BE2C (cell line): Measurements from ENCODE around the gene KCNIP4.

ENCODE experiments used
- DNase-seq: peaks from one replicate; pipeline ENCODE4 v3.0.0-alpha.2; 2020
- H3K27me3 ChIP-seq: fragments of 250-450 bp; sonication (Bioruptor Pico); 2 replicates; pipeline ENCODE4 v1.5.1; 2020; ENCODE audit warnings: mild to moderate bottlenecking
- H3K36me3 ChIP-seq: fragments of 250-450 bp; sonication (Bioruptor Pico); 2 replicates; pipeline ENCODE4 v1.5.1; 2020; ENCODE audit warnings: mild to moderate bottlenecking
- H3K4me1 ChIP-seq: fragments of 250-450 bp; sonication (Bioruptor Pico); 2 replicates; pipeline ENCODE4 v1.5.1; 2020
- H3K4me3 ChIP-seq: 2 replicates; pipeline ENCODE4 v1.5.1; 2011; ENCODE audit warnings: low read depth, low read length
- H3K9me3 ChIP-seq: fragments of 250-450 bp; sonication (Bioruptor Pico); 2 replicates; pipeline ENCODE4 v1.5.1; 2020
- CTCF ChIP-seq: IDR thresholded peaks from 2 replicates; pipeline ENCODE4 v1.5.1; 2012; ENCODE audit warnings: mild to moderate bottlenecking, low read depth, low read length

The KCNIP4 gene

GRCh38 chr4:20681271-20681670 is 1267.3 kb downstream of the KCNIP4 start:
- no peak for DNase-seq
- TF ChIP-seq CTCF, result no peak

GRCh38 chr4:20680736-20681135 is 1267.8 kb downstream of the KCNIP4 start:
- H3K27me3 ChIP-seq, result peaks cover 17% of the 10 kb centered on the region
- H3K36me3 ChIP-seq, result no peaks in the 10 kb centered on the region
- no peaks in the 10 kb centered on the region for H3K9me3 ChIP-seq

More at GRCh38 chr4:20681271-20681670, 1267.3 kb downstream of the KCNIP4 start:
- no peaks in the 10 kb centered on the region for H3K4me1 ChIP-seq
- no peaks in the 10 kb centered on the region for H3K36me3 ChIP-seq
- H3K4me3 ChIP-seq, result no peak overlapping the region
- H3K9me3 ChIP-seq, result no peaks in the 10 kb centered on the region
- H3K27me3 ChIP-seq, result peaks cover 17% of the 10 kb centered on the region

GRCh38 chr4:20679951-20680350 is 1268.6 kb downstream of the KCNIP4 start:
- H3K4me1 ChIP-seq, result no peaks in the 10 kb centered on the region
- DNase-seq, result no peak
- H3K9me3 ChIP-seq, result no peaks in the 10 kb centered on the region
- TF ChIP-seq CTCF, result no peak
- no peak overlapping the region for H3K4me3 ChIP-seq
- H3K36me3 ChIP-seq, result no peaks in the 10 kb centered on the region
- peaks cover 17% of the 10 kb centered on the region for H3K27me3 ChIP-seq

More at GRCh38 chr4:20680736-20681135, 1267.8 kb downstream of the KCNIP4 start:
- Histone ChIP-seq H3K4me3 (no peak overlapping the region), H3K4me1 (no peaks in the 10 kb centered on the region)
- no peak for TF ChIP-seq CTCF
- no peak for DNase-seq
